Left lung (tissue), 10 donors: Measurements from ENCODE around the gene AJAP1. TPM values are rescaled to one million over a fixed set of nuclear protein-coding genes. Genes with fewer than 3 reads are reported as not detected.
A peak's percentile ranks its signal among the peaks of the same experiment; 100 is the strongest.

Experiments
- ATAC-seq: fragments of 200-7000 bp; cut with Tn5 transposase; one replicate; pipeline ENCODE4 v1.9.1; 2020; ENCODE audit warnings: moderate library complexity
- DNase-seq, 4 donors: peaks; one replicate each; pipeline ENCODE4 v3.0.0-alpha.2; 2013 to 2020
- H3K27ac ChIP-seq, 2 donors: fragments of 200-600 bp; sonication (generic) in 1 of 2; one replicate each; pipeline versions ENCODE4 v1.5.0 to v1.8.0; 2020 to 2021
- H3K27me3 ChIP-seq, 2 donors: fragments of 200-600 bp; sonication (generic) in 1 of 2; one replicate each; pipeline versions ENCODE4 v1.5.0 to v1.8.0; 2020 to 2021
- H3K36me3 ChIP-seq, 2 donors: fragments of 200-600 bp; sonication (generic) in 1 of 2; one replicate each; pipeline versions ENCODE4 v1.5.0 to v1.8.0; 2020 to 2021
- H3K4me1 ChIP-seq, 2 donors: fragments of 200-600 bp; one replicate each; pipeline ENCODE4 v1.8.0; 2021
- H3K4me3 ChIP-seq, 2 donors: fragments of 200-600 bp; sonication (generic) in 1 of 2; one replicate each; pipeline versions ENCODE4 v1.5.0 to v1.8.0; 2020 to 2021; ENCODE audit warnings: mild to moderate bottlenecking in 1 of 2
- H3K9me3 ChIP-seq, 2 donors: fragments of 200-600 bp; sonication (generic) in 1 of 2; one replicate each; pipeline versions ENCODE4 v1.5.0 to v1.8.0; 2020 to 2021
- CTCF ChIP-seq, 2 donors: fragments of 200-600 bp; sonication (generic) in 1 of 2; IDR thresholded peaks; one replicate each; pipeline versions ENCODE4 v1.5.0 to v1.8.0; 2021; ENCODE audit warnings: antibody characterized with exemption in 2 of 2
- intact Hi-C, 2 donors: fragments of 100-400 bp; cut with DNase I; formaldehyde crosslinking; loops; one replicate each; pipeline versions ENCODE4 v1.11.2 to v1.14.2; 2022
- polyA plus RNA-seq, 6 donors: library from polyadenylated mRNA; unstranded; fragments of 120-200 nt; gene quantifications; one replicate each; pipeline ENCODE4 v1.2.1, GENCODE V29; 2013; ENCODE audit not compliant: insufficient read length in 6 of 6
- total RNA-seq, 2 donors: library from RNA; stranded (reverse); fragmentation: NEBNext Ultra II Directional; extraction: Animal tissue kit (Norgen Biotek cat#: 25700); gene quantifications; one replicate each; pipeline ENCODE4 v1.2.1, GENCODE V29; 2021
- donor health status: DM: no; HTN: yes; CAD: no.
- donor health status: DM: no; HTN: no; CAD: no.

AJAP1 gene
- total and polyA plus RNA-seq, 8 donors: 0.06 to 0.79 (median 0.20) TPM

GRCh38 chr1:4702932-4703331 is 48.5 kb downstream of the AJAP1 start:
- Histone ChIP-seq H3K27me3 (peaks cover 0 to 35% of the 10 kb centered on the region in 2 donors), H3K9me3 (no peaks in the 10 kb centered on the region), H3K4me1 (no peaks in the 10 kb centered on the region), H3K4me3 (no peak overlapping the region), H3K36me3 (no peaks in the 10 kb centered on the region), H3K27ac (no peak overlapping the region)
- intact Hi-C loops: no loop called here
- TF ChIP-seq CTCF (IDR thresholded peaks at IDR 0.05): no peak
- ATAC-seq: no peak
- peak in 1 of 4 donors; percentile 24 for DNase-seq

- peak in 1 of 4 donors; percentile 8 for DNase-seq
- intact Hi-C loops: no loop called here
- Histone ChIP-seq H3K9me3 (no peaks in the 10 kb centered on the region), H3K27ac (no peak overlapping the region), H3K27me3 (peaks cover 0 to 42% of the 10 kb centered on the region in 2 donors), H3K36me3 (no peaks in the 10 kb centered on the region), H3K4me1 (no peaks in the 10 kb centered on the region), H3K4me3 (no peak overlapping the region)
- no peak for ATAC-seq
- TF ChIP-seq CTCF (IDR thresholded peaks at IDR 0.05): no peak
Measured at GRCh38 chr1:4703646-4704045, 49.2 kb downstream of the AJAP1 start.

- H3K36me3 ChIP-seq: no peaks in the 10 kb centered on the region
- no peak for TF ChIP-seq CTCF (IDR thresholded peaks at IDR 0.05)
- no peaks in the 10 kb centered on the region for H3K9me3 ChIP-seq
- peak in 1 of 4 donors; percentile 13 for DNase-seq
- H3K27me3 ChIP-seq: peaks cover 12 to 71% of the 10 kb centered on the region in 2 donors
- no peak for ATAC-seq
- no peaks in the 10 kb centered on the region for H3K4me1 ChIP-seq
- H3K4me3 ChIP-seq: no peak overlapping the region
- H3K27ac ChIP-seq: no peak overlapping the region
- intact Hi-C loops: no loop called here
Measured at GRCh38 chr1:4708840-4709507, 54.6 kb downstream of the AJAP1 start.

GRCh38 chr1:4709641-4710040 is 55.2 kb downstream of the AJAP1 start:
- TF ChIP-seq CTCF (IDR thresholded peaks at IDR 0.05): no peak
- ATAC-seq (no peak), DNase-seq (peak in 1 of 4 donors; percentile 17)

GRCh38 chr1:4710592-4711415 is 56.4 kb downstream of the AJAP1 start:
- Histone ChIP-seq H3K9me3 (peaks cover 0 to 6% of the 10 kb centered on the region in 2 donors), H3K27ac (no peak overlapping the region), H3K36me3 (no peaks in the 10 kb centered on the region), H3K4me3 (no peak overlapping the region), H3K4me1 (no peaks in the 10 kb centered on the region), H3K27me3 (peaks cover 12 to 80% of the 10 kb centered on the region in 2 donors)
- DNase-seq (peak in 2 of 4 donors; percentile 23 to 65), ATAC-seq (no peak)
- intact Hi-C loops: no loop called here
- no peak for TF ChIP-seq CTCF (IDR thresholded peaks at IDR 0.05)

More at GRCh38 chr1:4709641-4710040, 55.2 kb downstream of the AJAP1 start:
- Histone ChIP-seq H3K27me3 (peaks cover 12 to 77% of the 10 kb centered on the region in 2 donors), H3K4me1 (no peaks in the 10 kb centered on the region), H3K36me3 (no peaks in the 10 kb centered on the region), H3K4me3 (no peak overlapping the region), H3K27ac (no peak overlapping the region), H3K9me3 (no peaks in the 10 kb centered on the region)
- intact Hi-C loops: no loop called here
